HepG2 (cell line): Measurements from ENCODE around the gene MED10. TPM values are rescaled to one million over a fixed set of nuclear protein-coding genes. Genes with fewer than 3 reads are reported as not detected.

Source experiments
- ETV5 ChIP-seq: IDR thresholded peaks from 2 replicates; pipeline ENCODE4 v1.6.1; 2018; ENCODE audit warnings: missing biosample characterization, missing genetic modification reagents, inconsistent platforms, borderline replicate concordance
- GLMP ChIP-seq: sonication (generic); formaldehyde crosslinking; IDR thresholded peaks from 2 replicates; pipeline ENCODE4 v1.9.0; 2021; ENCODE audit warnings: missing genetic modification reagents, mild to moderate bottlenecking, borderline replicate concordance
- MNT ChIP-seq: fragments of 450-650 bp; IDR thresholded peaks from 2 replicates; pipeline ENCODE4 v1.6.1; 2016
- MYNN ChIP-seq: sonication (generic); formaldehyde crosslinking; IDR thresholded peaks from 2 replicates; pipeline ENCODE4 v1.4.0; 2020; ENCODE audit warnings: mild to moderate bottlenecking, low read depth, missing genetic modification reagents
- POLR2A ChIP-seq, 2 experiments: IDR thresholded peaks; 2 replicates each; pipeline ENCODE4 v1.6.1; 2011; ENCODE audit warnings: low read depth in 2 of 2, low read length in 2 of 2, mild to moderate bottlenecking in 1 of 2, moderate library complexity in 1 of 2; ENCODE audit not compliant: insufficient read depth in 1 of 2
- RERE ChIP-seq: IDR thresholded peaks from 2 replicates; pipeline ENCODE4 v1.6.1; 2016; ENCODE audit warnings: low read depth, missing genetic modification reagents, missing compliant biosample characterization
- ZNF570 ChIP-seq: sonication (generic); formaldehyde crosslinking; IDR thresholded peaks from 2 replicates; pipeline ENCODE4 v1.4.0; 2020; ENCODE audit warnings: mild to moderate bottlenecking, missing genetic modification reagents, borderline replicate concordance
- ZNF788 ChIP-seq: sonication (generic); formaldehyde crosslinking; IDR thresholded peaks from 2 replicates; pipeline ENCODE4 v1.5.0; 2020; ENCODE audit warnings: mild to moderate bottlenecking, missing genetic modification reagents, borderline replicate concordance
- polyA plus RNA-seq, 8 experiments: library from polyadenylated mRNA; depleted of rRNA in 3 of 8; stranded (reverse) in 7 of 8; unstranded in 1 of 8; fragments of >200 nt; fragmentation: Illumina TruSeq in 4 of 8; extraction: Trizol in 4 of 8; gene quantifications; 2 replicates each; pipeline versions ENCODE4 v1.2.1 to v1.2.3, GENCODE V29; 2011 to 2016; ENCODE audit warnings: low read depth in 4 of 8, missing spikeins in 1 of 8, mixed read lengths in 1 of 8; ENCODE audit not compliant: insufficient read depth in 1 of 8
- total RNA-seq, 5 experiments: library from RNA; depleted of rRNA; stranded (reverse); fragments of >200 nt; fragmentation: Illumina TruSeq; extraction: Trizol; gene quantifications; 2 replicates each; pipeline ENCODE4 v1.2.3, GENCODE V29; 2016; ENCODE audit warnings: low read depth in 1 of 5
- TF ChIP-seq, protein P1 (sequence below): sonication (generic); formaldehyde crosslinking; IDR thresholded peaks from 2 replicates; pipeline ENCODE4 v1.4.0; 2020; ENCODE audit warnings: mild to moderate bottlenecking, low read depth, missing genetic modification reagents
- TF ChIP-seq, protein P2 (sequence below): sonication (generic); formaldehyde crosslinking; conservative IDR thresholded peaks from 2 replicates; pipeline ENCODE4 v1.4.0; 2020; ENCODE audit warnings: missing genetic modification reagents
- TF ChIP-seq, protein P3 (sequence below): sonication (generic); formaldehyde crosslinking; IDR thresholded peaks from 2 replicates; pipeline ENCODE4 v1.8.0; 2022; ENCODE audit warnings: missing genetic modification reagents, mild to moderate bottlenecking, inconsistent platforms, borderline replicate concordance

MED10 gene
- total and polyA plus RNA-seq, 2 of the 13 experiments (the other 11 are each of a cell fraction or from before 2014, with no cell fraction given) = 11.2 to 23.7 TPM

GRCh38 chr5:6377905-6378765 lies at the start of gene MED10 (continued):
- TF ChIP-seq ETV5 (CRISPR knock-in tag) (no peak), RERE (no peak), MYNN (no peak), GLMP (no peak), MNT (0 out of 2 replicates have a peak, but pooled peaks have one; percentile 12), ZNF570 (CRISPR knock-in tag) (no peak), ZNF788 (CRISPR knock-in tag) (0 out of 2 replicates have a peak, but pooled peaks have one; percentile 32), POLR2A (IDR thresholded peaks at IDR 0.05; ENCODE audit: insufficient read depth in 1 of 2, low read depth in 2 of 2, low read length in 2 of 2) (peak; percentile 82 to 83)
- TF ChIP-seq, protein P1, sequence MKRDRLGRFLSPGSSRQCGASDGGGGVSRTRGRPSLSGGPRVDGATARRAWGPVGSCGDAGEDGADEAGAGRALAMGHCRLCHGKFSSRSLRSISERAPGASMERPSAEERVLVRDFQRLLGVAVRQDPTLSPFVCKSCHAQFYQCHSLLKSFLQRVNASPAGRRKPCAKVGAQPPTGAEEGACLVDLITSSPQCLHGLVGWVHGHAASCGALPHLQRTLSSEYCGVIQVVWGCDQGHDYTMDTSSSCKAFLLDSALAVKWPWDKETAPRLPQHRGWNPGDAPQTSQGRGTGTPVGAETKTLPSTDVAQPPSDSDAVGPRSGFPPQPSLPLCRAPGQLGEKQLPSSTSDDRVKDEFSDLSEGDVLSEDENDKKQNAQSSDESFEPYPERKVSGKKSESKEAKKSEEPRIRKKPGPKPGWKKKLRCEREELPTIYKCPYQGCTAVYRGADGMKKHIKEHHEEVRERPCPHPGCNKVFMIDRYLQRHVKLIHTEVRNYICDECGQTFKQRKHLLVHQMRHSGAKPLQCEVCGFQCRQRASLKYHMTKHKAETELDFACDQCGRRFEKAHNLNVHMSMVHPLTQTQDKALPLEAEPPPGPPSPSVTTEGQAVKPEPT (CRISPR knock-in tag) = peak; percentile 58; the same call in 1 of the 2 replicates
- TF ChIP-seq, protein P2, sequence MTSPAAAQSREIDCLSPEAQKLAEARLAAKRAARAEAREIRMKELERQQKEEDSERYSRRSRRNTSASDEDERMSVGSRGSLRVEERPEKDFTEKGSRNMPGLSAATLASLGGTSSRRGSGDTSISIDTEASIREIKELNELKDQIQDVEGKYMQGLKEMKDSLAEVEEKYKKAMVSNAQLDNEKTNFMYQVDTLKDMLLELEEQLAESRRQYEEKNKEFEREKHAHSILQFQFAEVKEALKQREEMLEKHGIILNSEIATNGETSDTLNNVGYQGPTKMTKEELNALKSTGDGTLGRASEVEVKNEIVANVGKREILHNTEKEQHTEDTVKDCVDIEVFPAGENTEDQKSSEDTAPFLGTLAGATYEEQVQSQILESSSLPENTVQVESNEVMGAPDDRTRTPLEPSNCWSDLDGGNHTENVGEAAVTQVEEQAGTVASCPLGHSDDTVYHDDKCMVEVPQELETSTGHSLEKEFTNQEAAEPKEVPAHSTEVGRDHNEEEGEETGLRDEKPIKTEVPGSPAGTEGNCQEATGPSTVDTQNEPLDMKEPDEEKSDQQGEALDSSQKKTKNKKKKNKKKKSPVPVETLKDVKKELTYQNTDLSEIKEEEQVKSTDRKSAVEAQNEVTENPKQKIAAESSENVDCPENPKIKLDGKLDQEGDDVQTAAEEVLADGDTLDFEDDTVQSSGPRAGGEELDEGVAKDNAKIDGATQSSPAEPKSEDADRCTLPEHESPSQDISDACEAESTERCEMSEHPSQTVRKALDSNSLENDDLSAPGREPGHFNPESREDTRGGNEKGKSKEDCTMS (CRISPR knock-in tag) = no peak
- TF ChIP-seq, protein P3, sequence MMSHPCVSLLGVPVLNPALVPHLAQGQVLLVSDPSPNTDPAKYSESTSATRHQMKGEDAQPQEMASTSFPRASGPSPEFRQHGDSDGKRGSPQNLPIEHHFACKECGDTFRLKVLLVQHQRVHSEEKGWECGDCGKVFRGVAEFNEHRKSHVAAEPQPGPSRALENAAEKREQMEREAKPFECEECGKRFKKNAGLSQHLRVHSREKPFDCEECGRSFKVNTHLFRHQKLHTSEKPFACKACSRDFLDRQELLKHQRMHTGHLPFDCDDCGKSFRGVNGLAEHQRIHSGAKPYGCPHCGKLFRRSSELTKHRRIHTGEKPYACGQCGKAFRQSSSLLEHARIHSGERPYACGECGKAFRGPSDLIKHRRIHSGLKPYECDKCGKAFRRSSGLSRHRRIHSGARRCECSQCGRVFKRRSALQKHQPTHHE (CRISPR knock-in tag) = no peak
